Activated CD4-positive, alpha-beta T cell treated with anti-CD3 and anti-CD28 coated beads, Interleukin-2, amount 50 U/mL, for 1 hour (primary cell): Measurements from ENCODE around the gene STK17B.

Source experiments
- DNase-seq: peaks from one replicate; pipeline ENCODE4 v3.0.0-alpha.2; 2020

Gene STK17B

DNA sequence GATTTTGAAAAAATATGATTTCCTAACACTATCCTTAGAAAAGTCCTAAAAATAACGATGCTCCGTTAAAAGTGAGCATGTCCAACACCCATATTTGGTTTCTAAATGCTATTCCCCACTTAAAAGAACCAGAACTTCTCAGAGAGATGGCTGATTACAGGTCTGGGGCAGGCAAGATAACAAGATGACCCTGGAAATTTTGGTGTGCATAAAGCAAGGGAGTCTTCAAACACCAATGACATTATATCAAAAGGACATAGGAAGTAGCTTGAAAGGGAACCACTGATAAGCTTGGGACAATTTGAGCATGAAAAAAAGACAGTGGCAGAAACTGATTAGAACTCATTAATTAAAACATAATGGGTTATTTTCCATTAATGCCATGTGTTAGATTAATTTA, 17.9 kb downstream of the STK17B start:
- no peak for DNase-seq

DNA sequence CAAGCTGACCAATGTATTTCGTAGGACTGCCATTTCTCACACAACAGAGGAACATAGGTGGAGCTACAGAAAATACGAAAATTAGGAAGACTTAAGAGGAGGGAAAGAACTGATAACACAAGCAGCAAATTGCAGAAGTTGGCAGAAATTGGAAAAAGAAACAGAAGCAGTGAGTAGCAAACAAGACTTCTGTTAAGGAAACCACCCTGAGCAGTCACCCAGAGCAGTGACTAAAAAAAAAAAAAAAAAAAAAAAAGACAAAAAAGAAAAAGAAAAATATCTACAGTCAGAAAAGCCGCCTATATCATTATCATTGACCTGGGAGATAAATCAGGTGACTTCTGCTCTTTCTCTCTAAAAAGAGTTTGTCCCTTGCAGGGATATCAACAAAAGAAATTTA, 21.4 kb downstream of the STK17B start:
- DNase-seq, result no peak

DNA sequence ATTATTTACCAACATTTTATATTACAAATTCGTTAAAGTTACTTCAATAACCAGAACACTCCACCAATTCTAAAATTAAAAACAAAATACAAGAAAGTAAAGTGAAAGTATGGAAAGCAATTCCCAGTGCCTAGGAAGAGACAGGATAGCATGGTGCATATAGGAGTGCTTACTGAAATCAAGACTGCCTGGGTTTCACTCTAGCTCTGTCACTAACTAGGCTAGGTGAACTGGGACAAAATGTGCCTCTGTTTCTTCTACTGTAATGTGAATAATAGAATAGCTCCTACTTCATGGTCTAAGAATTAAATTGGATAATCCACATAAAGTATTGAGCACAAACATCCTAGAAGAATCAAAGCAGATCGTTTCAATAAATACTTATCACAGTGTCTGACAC, 22.6 kb downstream of the STK17B start:
- no peak for DNase-seq

DNA sequence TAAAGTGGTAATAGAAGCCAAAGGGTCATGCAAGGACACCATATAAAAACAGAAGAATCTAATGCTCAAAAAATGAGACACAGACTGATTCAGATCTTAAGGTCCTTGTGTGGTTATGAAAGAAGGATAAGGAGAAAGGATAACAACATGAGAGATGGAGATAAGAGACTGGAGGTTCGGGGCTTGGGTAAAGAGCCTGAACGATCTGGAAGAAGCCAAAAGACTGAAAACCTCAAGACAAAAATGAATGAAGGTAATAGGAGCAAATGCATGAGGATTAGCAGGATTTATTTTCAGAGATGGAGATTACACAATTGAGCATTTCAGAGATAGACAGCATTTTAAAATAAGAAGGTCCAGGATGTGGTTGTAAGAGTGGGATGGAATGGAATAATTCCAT, 26.1 kb downstream of the STK17B start:
- no peak for DNase-seq

DNA sequence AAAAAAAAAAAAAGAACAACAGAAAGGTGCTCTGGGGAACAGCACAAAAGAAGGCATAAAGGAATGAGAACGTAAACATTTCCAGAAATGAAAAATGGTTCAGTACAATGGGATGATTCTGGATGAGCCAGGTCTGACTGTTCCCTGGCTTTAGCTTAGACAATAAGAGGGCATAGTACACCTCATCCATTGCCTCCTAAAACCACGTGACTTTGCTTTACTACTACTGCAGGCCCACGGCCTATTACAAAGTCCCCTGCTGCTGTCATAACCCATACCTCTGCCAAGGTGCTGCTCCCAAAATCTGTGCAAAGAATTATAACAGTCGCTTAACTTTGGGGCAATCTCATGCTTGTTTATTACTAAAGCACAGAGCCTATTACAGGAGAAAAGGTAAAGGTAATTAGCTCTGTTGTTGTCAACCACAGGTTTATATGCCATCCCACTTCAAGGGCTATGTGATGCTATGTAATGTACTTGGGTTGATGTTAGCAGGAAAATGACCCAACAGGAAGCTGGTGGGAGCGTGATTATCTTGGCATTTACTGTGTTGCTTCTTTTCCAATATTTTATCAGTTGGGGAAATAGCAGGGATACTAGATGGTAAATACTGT, 26.8 kb downstream of the STK17B start:
- DNase-seq, result no peak

DNA sequence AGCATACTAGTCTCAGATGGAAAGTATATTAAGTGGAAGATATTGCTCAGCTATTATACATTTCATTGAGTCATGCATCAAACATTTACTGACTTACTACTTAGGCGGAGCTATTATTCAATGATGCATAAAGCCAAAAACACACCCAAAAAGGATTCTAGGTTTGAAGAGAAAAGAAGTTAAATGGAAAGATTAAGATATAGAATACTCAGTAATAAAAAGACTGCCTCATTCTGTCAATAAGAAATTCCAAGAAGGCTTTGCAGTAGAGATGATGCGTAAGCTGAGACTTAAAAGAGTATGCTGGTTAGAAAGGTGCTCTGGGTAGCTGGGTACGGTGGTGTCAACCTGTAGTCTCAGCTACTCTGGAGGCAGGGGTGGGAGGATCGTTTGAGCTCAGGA, 27.6 kb downstream of the STK17B start:
- DNase-seq, result no peak

DNA sequence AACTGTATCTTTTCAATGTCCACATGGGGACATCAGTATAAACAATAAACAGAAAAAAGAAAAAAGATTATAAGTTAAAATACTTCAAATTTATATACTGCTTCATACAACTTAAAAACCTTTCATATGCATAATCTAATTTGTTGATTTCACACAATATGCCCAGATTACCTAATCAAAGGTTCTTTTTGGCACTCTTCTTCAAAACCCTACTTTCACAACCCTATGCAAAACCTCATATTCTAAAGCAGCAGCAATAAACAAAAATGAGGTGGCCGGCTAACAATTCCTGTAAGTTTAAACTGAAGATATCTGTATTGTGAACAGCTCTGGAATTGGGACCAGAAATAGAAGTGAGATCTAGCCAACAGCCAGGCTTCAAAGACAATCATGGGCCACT, 28.6 kb downstream of the STK17B start:
- no peak for DNase-seq

DNA sequence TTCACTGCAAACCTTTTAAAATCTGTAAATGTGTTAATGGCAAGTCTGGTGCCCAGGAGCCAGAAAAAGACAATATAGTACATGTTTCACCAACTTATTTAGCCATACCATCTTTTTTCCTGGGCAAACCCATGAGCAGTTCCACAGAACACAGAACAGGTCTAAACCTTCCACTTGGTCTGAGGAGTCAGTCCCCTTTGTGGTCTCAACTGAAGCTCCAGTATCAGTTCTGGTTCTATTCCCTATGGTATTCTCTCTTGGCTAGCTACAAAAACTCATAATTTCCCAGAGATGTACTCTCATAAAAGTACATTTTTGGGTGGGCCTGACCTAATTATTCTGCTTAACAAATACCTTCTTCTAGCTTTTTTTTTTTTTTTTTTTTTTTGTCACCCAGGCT, 31.2 kb downstream of the STK17B start:
- DNase-seq, result no peak

DNA sequence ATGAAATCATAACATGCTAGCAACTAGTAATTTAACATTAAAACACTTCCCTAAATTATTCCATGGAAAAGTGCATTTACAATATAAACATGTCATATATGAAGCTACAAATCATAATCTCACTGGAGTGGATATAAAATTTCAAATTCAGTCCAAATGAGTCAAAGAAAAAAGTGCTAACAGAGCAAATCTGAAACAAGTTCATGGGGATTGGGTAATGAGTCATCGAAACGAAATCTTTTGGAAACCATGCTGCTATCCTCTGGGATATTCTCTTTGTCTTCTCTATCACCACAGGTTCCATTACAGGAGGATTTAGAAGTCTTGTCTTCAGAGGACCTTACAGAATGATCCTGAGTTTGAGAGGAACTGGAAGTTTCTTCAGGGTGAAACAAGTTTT, 34.1 kb downstream of the STK17B start:
- no peak for DNase-seq

DNA sequence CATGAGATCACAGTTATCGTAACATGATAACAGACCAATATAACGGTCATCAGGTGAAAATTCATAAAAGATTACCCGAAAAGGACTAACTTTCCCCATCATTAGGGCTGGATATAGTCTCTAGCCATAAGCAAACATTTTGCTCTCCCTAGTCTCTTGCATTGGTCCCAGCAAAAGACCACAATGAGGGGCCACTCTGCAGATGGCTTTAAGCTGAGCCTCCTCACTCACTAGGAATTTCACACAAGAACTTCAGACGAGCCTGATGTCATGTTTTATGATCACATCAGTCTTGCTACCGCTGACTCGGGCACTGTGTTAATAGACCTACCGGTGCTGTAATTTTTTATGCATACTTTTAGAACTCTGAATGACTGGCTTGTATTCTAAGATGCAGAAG, 35.2 kb downstream of the STK17B start:
- DNase-seq, result no peak

DNA sequence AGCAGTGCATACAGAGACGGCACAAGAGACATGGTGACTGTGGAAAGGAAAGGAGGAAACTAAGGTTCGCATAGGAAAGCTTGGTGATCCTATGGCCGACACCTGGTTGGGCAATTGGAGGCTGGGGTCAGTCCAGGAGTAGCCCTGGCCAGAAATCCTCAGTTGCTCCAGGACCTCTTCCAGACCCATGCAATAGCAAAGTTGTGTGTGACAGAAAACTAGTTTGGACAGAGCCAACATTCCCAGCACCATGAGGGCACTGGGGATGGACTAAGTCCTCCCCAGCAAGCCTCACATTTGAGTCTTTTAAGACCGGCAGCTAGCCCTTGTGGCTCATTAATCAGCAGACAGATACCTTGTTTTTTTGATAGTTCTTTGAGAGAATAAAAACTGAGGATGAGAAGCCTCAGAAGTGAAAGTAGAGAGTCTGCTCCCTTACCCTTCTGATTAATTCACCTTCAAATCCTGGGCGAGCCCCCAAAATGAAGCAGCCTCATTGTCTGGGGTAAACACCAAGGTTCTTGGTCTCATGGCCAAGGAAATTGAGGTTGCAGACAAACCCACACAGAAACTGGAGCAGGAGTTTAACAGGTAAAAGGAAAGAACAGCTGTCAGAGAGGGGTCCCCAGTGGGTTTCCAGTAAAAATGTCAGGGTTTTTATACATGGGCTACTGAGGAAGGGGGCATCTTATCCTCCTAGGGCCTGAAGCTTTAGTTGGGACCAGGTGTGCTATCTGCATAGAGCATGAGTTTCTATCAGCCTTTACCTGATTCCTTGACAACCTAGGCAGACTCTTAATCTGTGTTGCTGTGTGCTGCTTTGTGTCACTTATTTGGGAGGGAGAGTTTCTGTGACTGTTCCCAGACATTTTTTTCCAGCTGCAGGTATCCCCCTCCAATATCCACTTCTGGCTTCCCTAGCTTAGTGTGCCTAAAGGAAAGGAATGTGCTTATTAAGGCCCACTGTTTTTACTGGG, 39.1 kb downstream of the STK17B start:
- DNase-seq, result peak; percentile 42

DNA sequence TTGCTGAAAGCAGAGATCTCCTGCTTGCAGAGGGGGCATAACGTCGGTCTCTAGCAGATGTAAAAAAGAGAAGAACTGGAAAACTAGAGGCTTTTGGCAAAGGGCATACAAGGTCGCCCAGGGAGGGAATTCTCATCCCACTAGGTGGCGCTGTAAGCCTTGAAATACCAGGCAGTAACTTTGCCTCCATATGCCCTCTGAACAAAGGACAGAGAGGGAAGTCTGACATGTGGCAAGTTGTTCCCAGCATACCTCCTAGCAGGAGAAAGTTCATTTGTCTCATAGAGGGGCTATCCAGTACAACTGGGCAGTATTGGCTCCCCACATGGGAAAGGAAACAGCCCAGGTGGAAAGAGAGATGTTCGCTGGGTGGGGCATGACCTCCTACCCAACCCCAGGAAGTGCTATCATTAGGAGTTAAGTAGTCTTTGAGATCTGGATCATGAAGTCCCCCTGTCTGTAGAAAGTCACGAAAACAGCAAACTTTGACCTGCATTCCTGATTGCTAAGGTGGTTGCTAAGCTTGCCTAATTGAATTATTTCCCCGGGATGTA, 39.9 kb downstream of the STK17B start:
- DNase-seq, result peak; percentile 51

DNA sequence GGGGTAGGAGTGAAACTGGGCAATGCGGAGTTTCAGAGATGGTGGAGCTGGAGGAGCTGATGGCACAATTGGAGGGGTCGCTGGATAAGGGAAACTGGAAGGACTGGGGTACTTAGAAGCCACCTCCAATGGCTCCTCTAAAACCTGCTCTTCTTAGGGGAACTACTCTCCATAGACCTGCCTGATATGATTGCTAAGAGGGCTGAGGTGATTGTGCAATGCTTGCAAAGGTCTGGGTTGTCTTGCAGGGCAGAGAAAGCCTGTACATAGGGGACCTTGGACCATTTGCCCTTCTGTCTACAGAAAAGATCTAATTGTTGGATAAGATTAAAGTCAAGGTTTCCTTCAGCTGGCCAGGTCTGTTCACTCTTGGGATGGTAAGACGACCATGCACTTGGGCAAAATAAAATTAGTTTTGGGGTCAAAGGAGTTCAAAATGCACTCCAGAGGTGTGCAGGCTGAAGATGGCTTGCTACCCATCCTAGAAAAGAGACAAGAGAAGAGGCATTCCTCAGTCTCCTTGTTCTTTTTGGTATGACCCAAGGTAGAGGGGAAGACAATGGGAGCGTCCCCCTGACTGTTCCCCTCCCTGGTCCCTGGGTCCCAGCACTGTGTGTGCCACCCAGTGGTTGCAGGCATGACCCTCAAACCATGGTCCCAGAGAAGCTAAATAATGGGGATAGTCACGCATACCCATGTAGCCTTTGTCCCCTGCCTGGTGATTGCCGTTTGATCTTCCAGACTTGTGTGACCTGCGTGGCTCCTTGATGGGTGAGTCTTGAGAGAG, 41.1 kb downstream of the STK17B start:
- no peak for DNase-seq

DNA sequence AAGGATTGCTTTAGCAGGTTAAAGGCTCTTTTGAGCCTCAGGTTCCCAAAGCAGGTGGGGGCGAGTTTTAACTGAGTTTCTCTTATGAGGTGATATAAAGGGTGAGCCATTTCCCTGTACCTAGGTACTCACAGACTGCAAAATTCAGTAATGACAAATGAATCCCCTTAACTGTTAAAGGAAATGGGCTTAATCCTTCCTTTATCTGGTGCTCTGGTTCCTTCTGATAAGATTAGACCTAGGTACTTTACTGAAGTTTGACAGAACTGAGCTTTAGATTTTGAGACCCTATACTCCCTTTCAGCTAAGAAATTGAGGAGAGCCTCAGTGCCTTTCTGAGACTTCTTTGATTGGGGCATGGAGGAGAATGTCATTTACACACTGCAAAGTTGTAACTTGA, 42.6 kb downstream of the STK17B start:
- no peak for DNase-seq

DNA sequence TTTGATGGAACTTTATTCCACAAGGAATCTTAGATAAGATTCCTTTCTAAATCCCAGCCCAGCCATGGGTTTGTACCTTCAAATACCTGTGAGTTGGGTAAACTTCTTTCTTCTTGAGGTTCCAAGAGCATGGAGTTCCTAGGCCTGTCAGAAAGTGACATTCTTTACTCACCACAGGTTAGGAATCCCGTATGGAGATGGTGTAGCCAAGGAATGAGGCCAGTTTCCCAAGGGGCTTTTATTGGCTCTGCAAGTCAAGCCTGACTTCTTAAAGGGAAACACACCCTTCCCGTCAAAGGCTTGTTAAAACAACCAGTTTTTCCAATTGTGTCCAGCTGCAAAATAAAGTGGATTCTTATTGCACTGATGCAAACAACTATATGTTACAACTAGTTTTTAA, 45.8 kb downstream of the STK17B start:
- no peak for DNase-seq

DNA sequence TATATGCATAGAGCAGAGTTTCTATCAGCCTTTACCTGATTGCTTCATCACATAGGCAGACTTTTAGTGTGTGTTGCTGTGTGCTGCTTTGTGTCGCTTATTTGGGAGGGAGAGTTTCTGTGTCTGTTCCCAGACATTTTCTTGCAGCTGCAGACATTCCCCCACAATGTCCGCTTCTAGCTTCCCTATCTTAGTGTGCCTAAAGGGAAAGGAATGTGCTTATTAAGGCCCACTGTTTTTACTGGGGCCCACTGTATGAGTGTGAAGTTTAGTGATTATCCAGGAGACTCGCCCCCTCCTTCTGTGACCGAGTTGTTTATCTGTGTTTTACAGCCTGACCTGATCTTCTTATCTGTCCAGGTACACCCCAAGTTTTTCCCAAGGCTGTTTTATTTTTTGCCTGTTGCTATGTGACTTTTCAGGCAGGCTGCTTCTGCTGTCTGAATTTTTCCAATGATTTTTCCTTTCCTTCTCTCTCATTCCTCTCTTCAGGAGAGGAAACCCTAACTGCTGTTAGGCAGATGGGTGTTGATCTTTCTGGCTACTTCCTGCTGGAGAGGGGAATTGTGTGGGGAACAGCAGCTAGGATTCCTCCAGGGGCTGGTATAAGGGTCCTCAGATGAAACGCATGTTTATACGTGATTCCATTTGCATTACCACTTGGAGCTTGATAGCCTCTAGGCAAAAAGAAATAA, 47.6 kb downstream of the STK17B start:
- no peak for DNase-seq

DNA sequence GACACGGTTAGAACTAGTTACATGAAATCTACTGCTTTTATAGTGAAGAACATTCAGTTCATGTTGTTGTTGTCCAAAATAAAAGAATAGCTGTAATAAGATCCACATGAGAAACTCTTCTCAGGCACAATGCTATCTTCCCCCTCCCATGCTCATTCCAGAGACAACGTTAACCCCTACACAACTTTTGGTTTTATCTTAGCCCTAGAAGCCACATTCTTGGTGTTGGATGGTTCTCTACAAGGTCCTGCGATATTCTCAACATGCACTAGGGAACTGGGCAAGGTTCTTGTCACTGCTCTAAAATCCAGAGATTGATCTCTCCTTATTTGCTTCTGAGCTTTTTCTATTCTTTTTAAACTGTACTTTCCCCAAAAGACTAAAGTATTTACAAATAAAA, 51.5 kb downstream of the STK17B start:
- DNase-seq, result no peak

DNA sequence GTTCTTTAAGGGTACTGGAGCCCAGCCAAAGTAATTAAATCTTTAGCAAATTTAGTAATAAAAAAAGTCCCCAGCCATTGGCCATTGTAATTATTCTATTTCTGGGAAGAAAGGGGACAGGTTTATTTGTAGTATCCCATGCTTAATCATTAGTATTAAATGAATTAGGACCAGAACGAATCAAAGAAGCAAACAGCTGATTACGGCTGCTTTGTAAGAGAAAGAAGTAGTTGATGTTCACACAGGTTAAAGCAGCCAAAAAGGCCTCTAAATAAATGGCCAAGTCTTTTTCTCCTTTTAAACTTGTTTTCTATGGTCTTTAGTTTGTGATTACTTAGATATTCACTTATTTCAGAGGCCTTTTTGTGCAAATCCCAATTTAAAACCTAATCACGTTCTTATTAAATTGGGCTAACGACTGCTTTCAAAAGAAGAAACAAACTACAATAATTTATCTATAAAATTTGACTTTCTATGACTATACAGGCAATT, 54.1 kb downstream of the STK17B start:
- DNase-seq, result no peak

DNA sequence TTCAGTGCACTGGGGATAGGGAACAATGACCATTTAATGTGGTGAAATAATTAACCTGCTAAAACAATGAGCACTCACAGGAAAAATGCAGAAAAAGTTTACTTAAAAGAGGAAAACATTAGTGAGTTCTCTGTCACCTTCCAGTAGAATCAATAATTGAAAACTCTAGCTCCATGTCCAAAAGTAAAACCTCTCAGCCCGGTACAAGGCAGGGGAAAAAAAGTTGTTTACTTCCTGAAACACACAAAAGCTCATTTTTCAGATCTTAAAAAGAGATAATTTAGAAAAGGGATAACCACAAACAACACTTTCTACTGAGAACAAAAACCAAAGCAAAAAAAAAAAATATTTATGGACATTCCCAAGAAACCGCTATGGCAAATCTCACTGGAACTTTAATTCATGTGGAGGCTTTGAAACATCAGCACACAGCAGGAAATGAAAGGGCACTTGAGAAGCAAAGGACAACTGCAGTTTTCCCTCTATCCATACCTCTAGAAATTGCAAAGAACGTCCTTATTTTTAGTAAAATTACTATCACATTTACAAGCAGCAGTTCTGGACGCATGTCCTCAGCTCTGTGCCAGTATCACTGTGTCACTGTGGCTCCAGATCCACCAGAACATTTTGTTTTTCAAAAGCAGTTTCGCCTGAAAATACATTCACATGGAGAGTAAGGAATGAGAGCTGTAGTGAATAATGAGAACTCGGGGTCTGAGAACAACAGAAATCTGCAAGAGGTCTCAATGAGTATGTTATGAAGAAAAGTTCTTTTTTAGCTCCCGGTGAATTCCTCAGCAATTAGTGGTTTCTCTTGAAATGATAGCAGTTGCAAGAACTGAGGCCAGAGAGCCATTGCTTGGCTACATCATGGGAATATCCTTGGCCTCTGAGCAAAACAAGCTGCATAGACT, 58.1 kb downstream of the STK17B start:
- no peak for DNase-seq

DNA sequence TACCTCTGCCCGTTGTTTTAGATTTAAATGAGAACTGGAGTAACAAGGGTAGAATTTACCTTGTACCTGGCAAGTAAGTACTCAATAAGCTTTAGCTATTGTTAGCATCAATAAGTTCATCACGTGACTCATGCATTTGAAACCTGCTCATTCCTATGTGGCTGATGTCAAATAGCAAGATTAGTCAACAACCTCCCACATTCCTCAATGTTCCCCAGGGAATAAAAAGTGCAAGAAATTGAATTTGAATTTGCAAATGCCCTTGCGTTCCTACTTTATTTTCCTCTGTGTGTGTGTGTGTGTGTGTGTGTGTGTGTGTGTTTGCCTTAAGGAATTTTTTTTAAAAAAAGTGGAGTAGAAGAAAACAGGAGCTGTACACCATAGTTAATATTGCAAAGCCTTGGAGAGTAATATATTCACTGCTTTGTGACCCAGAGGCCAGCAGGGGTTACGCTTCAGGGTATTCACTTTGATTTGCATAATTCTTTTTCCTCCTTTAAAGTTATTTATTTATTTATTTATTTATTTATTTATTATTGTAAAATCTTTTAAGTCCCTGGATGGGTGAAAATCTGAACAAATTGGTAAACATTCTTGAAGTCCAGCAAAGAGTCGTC, 58.9 kb downstream of the STK17B start:
- no peak for DNase-seq

DNA sequence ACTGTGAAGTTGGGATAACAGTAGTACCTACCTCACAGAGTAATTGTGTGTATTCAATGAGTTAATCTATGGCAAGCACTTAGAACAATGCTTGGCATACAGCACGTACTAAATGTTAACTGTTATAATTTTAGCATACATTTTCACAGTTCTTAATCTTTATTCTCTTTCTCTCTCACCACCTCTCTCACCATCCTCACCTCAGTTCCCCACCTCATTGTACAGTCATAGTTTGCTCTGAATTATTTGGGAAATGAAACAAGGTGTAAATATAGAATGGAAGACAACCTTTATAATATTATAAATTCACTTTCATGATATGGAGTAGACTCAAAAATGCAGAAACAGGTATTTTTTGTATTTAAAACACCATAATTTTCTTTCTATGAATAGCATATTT, 62.8 kb downstream of the STK17B start:
- no peak for DNase-seq
